ENCODE results near the gene GPS1.

GPS1 gene

GRCh38 chr17:82080048-82080788 lies 28.5 kb downstream of the GPS1 start:
- DNase-seq = no peak

GRCh38 chr17:82080789-82081464 lies 29.2 kb downstream of the GPS1 start:
- DNase-seq = no peak

- DNase-seq = no peak
These were observed 29.8 kb downstream of the GPS1 start for GRCh38 chr17:82081546-82081945.

- DNase-seq = no peak
These were observed 30.3 kb downstream of the GPS1 start for GRCh38 chr17:82081966-82082365.

- no peak for DNase-seq
These were observed 30.8 kb downstream of the GPS1 start for GRCh38 chr17:82082456-82082855.

GRCh38 chr17:82083009-82083408 lies 31.3 kb downstream of the GPS1 start:
- no peak for DNase-seq

GRCh38 chr17:82083533-82084359 lies 32.0 kb downstream of the GPS1 start:
- DNase-seq = no peak

GRCh38 chr17:82084373-82085030 lies 32.8 kb downstream of the GPS1 start:
- no peak for DNase-seq

GRCh38 chr17:82085031-82085861 lies 33.5 kb downstream of the GPS1 start:
- no peak for DNase-seq

- no peak for DNase-seq
These were observed 34.5 kb downstream of the GPS1 start for GRCh38 chr17:82085931-82086764.

- no peak for DNase-seq
These were observed 35.5 kb downstream of the GPS1 start for GRCh38 chr17:82086941-82087906.

- no peak for DNase-seq
These were observed 36.5 kb downstream of the GPS1 start for GRCh38 chr17:82087961-82088837.

- no peak for DNase-seq
These were observed 37.4 kb downstream of the GPS1 start for GRCh38 chr17:82088838-82089722.

GRCh38 chr17:82089723-82090548 lies 38.2 kb downstream of the GPS1 start:
- DNase-seq = no peak

GRCh38 chr17:82090549-82091263 lies 39.0 kb downstream of the GPS1 start:
- DNase-seq = no peak
